Measurements from ENCODE around the gene CGB2. TPM values are rescaled to one million over a fixed set of nuclear protein-coding genes. Genes with fewer than 3 reads are reported as not detected.
"Not testable (repeated sequence)": the region's sequence is repeated elsewhere in the genome, so short reads cannot be mapped to it uniquely, and the experiment has no call there.

The CGB2 gene
- not detected for polyA plus RNA-seq (2013, experiment 1 of 4)
- not detected for polyA plus RNA-seq (2013, experiment 2 of 4)
- polyA plus RNA-seq (2013, experiment 3 of 4): not detected
- polyA plus RNA-seq (2013, experiment 4 of 4): not detected

DNA sequence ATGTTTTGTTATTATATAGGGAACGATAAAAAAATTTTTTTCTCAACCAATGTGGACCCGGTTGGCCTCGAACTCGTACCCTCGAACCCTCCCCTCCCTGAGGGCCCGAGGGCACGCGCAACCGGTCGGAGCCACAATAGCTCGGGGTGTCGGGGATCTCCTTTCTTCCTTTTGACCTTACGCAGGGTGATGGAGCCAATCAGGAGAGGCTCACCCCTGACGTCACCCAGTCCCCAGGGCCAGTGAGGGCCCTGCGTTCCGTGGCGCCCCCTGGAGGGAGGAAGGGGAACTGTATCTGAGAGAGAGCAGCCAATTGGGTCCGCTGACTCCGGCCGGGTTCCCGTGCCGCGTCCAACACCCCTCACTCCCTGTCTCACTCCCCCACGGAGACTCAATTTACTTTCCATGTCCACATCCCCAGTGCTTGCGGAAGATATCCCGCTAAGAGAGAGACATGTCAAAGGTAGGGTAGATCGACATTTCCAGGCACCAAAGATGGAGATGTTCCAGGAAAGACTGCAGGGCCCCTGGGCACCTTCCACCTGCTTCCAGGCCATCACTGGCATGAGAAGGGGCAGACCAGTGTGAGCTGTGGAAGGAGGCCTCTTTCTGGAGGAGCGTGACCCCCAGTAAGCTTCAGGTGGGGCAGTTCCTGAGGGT is at the start of gene CGB2:
TSS of gene CGB2 (plus strand) at position 249 of the 660 bp plus-strand sequence. CDS start at position 455, 206 bp downstream.
- not testable (repeated sequence) for H3K27ac ChIP-seq (ENCODE audit: insufficient read depth, low read depth, low read length, poor library complexity, severe bottlenecking); H3K4me3 ChIP-seq (ENCODE audit: insufficient read depth, low read depth, low read length); H3K36me3 ChIP-seq (ENCODE audit: control insufficient read depth, insufficient read depth, low read length); H3K4me1 ChIP-seq (ENCODE audit: control insufficient read depth, insufficient read depth, low read length); H3K9me3 ChIP-seq (ENCODE audit: control insufficient read depth, low read length); H3K27me3 ChIP-seq (ENCODE audit: control insufficient read depth, insufficient read depth, low read length, poor library complexity, severe bottlenecking)
- 77 to 78% methylated on average over 28 of the region's 28 CpGs for WGBS, 2 experiments

DNA sequence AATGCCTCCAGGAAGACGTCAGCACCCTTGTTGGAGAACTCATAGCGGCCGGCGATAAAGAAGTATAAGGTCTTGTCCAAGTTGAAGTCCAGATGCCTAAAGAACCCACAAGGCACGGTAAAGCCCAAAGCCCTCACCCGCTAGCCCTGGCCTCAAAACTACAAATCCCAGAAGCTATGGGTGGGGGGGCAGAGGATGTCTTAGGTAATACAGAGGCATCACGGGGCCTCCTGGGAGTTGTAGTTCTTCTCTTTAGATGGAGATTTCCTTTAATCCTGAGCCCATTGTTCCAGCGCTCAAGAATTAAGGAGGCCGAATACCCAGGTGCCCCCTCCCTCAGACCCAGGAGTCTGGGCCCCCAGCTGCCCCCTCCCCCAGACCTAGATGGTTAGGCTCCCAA is 49.4 kb upstream of the CGB2 start:
- H3K4me3 ChIP-seq (ENCODE audit: insufficient read depth, low read depth, low read length): no peak overlapping the region
- H3K36me3 ChIP-seq (ENCODE audit: control insufficient read depth, insufficient read depth, low read length): peaks cover 5% of the 10 kb centered on the region

DNA sequence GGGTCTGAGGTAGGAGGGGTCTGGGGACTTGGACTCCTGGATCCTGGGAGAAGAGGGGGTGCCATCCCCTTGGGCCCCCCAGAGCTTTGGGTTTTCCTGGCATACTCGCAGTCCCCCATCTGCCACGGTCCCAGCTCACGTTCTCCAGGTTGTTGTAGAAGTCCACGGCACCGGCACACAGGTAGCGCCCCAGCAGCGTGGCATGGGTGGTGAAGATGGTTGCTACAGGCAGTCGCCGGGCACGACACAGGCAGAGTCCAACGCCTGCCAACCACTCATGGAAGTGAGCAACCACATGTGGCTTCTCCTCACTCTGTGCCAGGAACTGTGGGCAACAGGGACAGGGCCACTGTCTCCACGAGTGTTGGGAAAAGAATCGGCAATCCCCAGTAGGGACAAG is 46.0 kb upstream of the CGB2 start:
- Histone ChIP-seq H3K27me3 (ENCODE audit: control insufficient read depth, insufficient read depth, low read length, poor library complexity, severe bottlenecking) (no peaks in the 10 kb centered on the region), H3K27ac (ENCODE audit: insufficient read depth, low read depth, low read length, poor library complexity, severe bottlenecking) (no peak overlapping the region), H3K4me3 (ENCODE audit: insufficient read depth, low read depth, low read length) (no peak overlapping the region), H3K36me3 (ENCODE audit: control insufficient read depth, insufficient read depth, low read length) (peaks cover 13% of the 10 kb centered on the region), H3K9me3 (ENCODE audit: control insufficient read depth, low read length) (no peaks in the 10 kb centered on the region), H3K4me1 (ENCODE audit: control insufficient read depth, insufficient read depth, low read length) (no peaks in the 10 kb centered on the region)
- WGBS, 2 experiments: 95 to 97% methylated on average over 13 of the region's 13 CpGs

More for the DNA sequence above, 49.4 kb upstream of the CGB2 start:
- H3K27me3 ChIP-seq (ENCODE audit: control insufficient read depth, insufficient read depth, low read length, poor library complexity, severe bottlenecking): no peaks in the 10 kb centered on the region
- no peak overlapping the region for H3K27ac ChIP-seq (ENCODE audit: insufficient read depth, low read depth, low read length, poor library complexity, severe bottlenecking)
- no peaks in the 10 kb centered on the region for H3K9me3 ChIP-seq (ENCODE audit: control insufficient read depth, low read length)
- 96% methylated on average over 9 of the region's 9 CpGs for WGBS, 2 experiments
- H3K4me1 ChIP-seq (ENCODE audit: control insufficient read depth, insufficient read depth, low read length): no peaks in the 10 kb centered on the region

DNA sequence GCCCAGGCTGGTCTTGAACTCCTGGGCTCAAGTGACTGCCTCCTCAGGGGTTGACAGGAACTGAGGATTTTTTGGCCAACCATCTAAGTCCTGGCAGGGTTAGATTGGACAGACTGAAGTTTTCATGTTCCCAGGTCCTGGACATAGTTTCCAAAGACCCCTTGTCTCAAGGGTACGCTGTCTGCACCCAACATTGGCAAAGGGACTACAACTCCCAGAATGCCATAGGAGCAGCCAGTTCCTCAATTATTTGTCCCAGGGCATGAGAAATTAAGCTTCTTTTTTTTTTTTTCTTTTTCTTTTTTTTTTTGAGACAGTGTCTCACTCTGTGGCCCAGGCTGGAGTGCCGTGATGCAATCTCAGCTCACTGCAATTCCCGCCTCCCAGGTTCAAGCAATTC is 45.5 kb upstream of the CGB2 start:
- H3K27ac ChIP-seq (ENCODE audit: insufficient read depth, low read depth, low read length, poor library complexity, severe bottlenecking): no peak overlapping the region
- H3K4me3 ChIP-seq (ENCODE audit: insufficient read depth, low read depth, low read length): no peak overlapping the region
- 95 to 96% methylated on average over 3 of the region's 3 CpGs for WGBS, 2 experiments
- H3K4me1 ChIP-seq (ENCODE audit: control insufficient read depth, insufficient read depth, low read length): peaks cover 1% of the 10 kb centered on the region
- peaks cover 13% of the 10 kb centered on the region for H3K36me3 ChIP-seq (ENCODE audit: control insufficient read depth, insufficient read depth, low read length)
- no peaks in the 10 kb centered on the region for H3K9me3 ChIP-seq (ENCODE audit: control insufficient read depth, low read length)
- no peaks in the 10 kb centered on the region for H3K27me3 ChIP-seq (ENCODE audit: control insufficient read depth, insufficient read depth, low read length, poor library complexity, severe bottlenecking)

DNA sequence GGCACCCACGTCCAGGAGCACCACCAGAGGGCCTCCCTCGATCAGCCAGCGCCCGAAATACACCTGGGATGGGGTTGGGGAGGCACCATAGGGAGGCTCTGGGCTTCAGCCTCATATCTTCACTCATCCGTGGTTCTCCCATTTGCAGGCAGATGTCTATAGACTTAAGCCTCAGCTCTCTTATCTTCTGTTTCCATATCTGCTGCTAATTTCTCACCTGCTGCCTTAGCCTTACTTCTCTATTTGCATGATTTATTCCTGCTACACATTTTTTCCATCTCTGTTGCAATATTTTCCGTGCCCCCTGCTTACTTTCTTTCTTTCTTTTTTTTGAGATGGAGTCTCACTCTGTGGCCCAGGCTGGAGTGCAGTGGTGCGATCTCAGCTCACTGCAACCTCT is 44.4 kb upstream of the CGB2 start:
- H3K4me1 ChIP-seq (ENCODE audit: control insufficient read depth, insufficient read depth, low read length): peaks cover 11% of the 10 kb centered on the region
- H3K27me3 ChIP-seq (ENCODE audit: control insufficient read depth, insufficient read depth, low read length, poor library complexity, severe bottlenecking): no peaks in the 10 kb centered on the region
- no peak overlapping the region for H3K4me3 ChIP-seq (ENCODE audit: insufficient read depth, low read depth, low read length)
- 89 to 95% methylated on average over 7 of the region's 7 CpGs for WGBS, 2 experiments
- H3K27ac ChIP-seq (ENCODE audit: insufficient read depth, low read depth, low read length, poor library complexity, severe bottlenecking): no peak overlapping the region
- no peaks in the 10 kb centered on the region for H3K9me3 ChIP-seq (ENCODE audit: control insufficient read depth, low read length)
- H3K36me3 ChIP-seq (ENCODE audit: control insufficient read depth, insufficient read depth, low read length): peaks cover 13% of the 10 kb centered on the region

DNA sequence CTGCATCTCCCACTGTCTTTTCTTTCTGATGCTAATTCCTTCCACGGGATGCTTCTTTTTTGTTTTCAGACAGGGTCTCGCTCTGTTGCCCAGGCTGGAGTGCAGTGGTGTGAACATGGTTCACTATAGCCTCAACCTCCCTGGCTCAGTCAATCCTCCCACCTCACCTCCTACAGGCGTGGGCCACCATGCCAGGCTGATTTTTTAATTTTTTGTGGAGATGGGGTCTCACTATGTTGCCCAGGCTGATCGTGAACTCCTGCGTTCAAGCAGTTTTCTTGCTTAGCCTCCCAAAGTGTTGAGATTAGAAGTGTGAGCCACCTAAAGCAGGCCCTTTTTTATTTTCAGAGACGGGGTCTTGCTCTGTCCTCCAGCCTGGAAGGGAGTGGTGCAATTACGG is 43.4 kb upstream of the CGB2 start:
- peaks cover 11% of the 10 kb centered on the region for H3K4me1 ChIP-seq (ENCODE audit: control insufficient read depth, insufficient read depth, low read length)
- H3K9me3 ChIP-seq (ENCODE audit: control insufficient read depth, low read length): no peaks in the 10 kb centered on the region
- no peak overlapping the region for H3K4me3 ChIP-seq (ENCODE audit: insufficient read depth, low read depth, low read length)
- no peaks in the 10 kb centered on the region for H3K27me3 ChIP-seq (ENCODE audit: control insufficient read depth, insufficient read depth, low read length, poor library complexity, severe bottlenecking)
- H3K36me3 ChIP-seq (ENCODE audit: control insufficient read depth, insufficient read depth, low read length): peaks cover 8% of the 10 kb centered on the region
- 93% methylated on average over 7 of the region's 7 CpGs for WGBS, 2 experiments
- no peak overlapping the region for H3K27ac ChIP-seq (ENCODE audit: insufficient read depth, low read depth, low read length, poor library complexity, severe bottlenecking)

DNA sequence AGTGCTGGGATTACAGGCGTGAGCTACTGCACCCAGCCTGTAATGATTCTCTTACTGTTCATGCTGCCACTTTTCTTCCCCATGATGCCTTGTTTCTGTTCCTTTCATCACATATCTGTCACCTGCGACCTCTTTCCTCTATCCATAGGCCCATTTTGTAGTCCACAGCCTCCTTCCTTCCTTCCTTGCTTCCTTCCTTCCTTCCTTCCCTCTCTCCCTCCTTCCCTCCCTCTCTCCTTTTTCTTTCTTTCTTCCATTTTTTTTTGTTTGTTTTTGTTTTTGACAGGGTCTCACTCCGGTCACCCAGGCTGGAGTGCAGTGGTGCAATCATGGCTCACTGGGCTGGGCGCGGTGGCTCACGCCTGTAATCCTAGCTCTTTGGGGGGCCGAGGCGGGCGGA is 42.8 kb upstream of the CGB2 start:
- peaks cover 8% of the 10 kb centered on the region for H3K36me3 ChIP-seq (ENCODE audit: control insufficient read depth, insufficient read depth, low read length)
- no peak overlapping the region for H3K4me3 ChIP-seq (ENCODE audit: insufficient read depth, low read depth, low read length)
- no peaks in the 10 kb centered on the region for H3K27me3 ChIP-seq (ENCODE audit: control insufficient read depth, insufficient read depth, low read length, poor library complexity, severe bottlenecking)
- WGBS, 2 experiments: 89 to 92% methylated on average over 9 of the region's 9 CpGs
- no peaks in the 10 kb centered on the region for H3K9me3 ChIP-seq (ENCODE audit: control insufficient read depth, low read length)
- H3K4me1 ChIP-seq (ENCODE audit: control insufficient read depth, insufficient read depth, low read length): peaks cover 11% of the 10 kb centered on the region
- no peak overlapping the region for H3K27ac ChIP-seq (ENCODE audit: insufficient read depth, low read depth, low read length, poor library complexity, severe bottlenecking)

- WGBS, 2 experiments: 89 to 91% methylated on average over 17 of the region's 17 CpGs
- Histone ChIP-seq H3K4me3 (ENCODE audit: insufficient read depth, low read depth, low read length) (no peak overlapping the region), H3K4me1 (ENCODE audit: control insufficient read depth, insufficient read depth, low read length) (peaks cover 17% of the 10 kb centered on the region), H3K36me3 (ENCODE audit: control insufficient read depth, insufficient read depth, low read length) (peaks cover 8% of the 10 kb centered on the region), H3K9me3 (ENCODE audit: control insufficient read depth, low read length) (no peaks in the 10 kb centered on the region), H3K27me3 (ENCODE audit: control insufficient read depth, insufficient read depth, low read length, poor library complexity, severe bottlenecking) (no peaks in the 10 kb centered on the region), H3K27ac (ENCODE audit: insufficient read depth, low read depth, low read length, poor library complexity, severe bottlenecking) (no peak overlapping the region)
Observed at GRCh38 chr19:48989701-48990291, 41.9 kb upstream of the CGB2 start.

DNA sequence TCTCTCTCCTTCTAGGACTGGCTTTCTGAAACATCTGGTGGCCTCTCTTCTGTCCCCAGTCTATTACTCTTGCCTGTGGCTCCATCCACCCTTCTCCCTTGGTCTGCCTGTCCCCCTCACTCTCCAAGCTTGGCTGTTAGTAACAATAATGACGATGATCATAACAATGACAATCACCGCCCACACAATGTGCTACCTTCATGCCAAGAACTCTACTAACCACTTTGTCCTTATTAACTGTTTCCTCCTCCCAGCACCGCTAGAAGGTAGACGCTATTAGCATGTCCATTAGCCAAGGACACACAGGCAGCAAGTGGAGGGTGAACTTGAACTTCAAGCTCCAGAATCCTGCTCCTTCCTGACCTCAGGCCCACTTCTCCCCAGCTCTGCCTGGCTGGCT is 41.3 kb upstream of the CGB2 start:
- Histone ChIP-seq H3K9me3 (ENCODE audit: control insufficient read depth, low read length) (no peaks in the 10 kb centered on the region), H3K4me3 (ENCODE audit: insufficient read depth, low read depth, low read length) (no peak overlapping the region), H3K36me3 (ENCODE audit: control insufficient read depth, insufficient read depth, low read length) (peaks cover 8% of the 10 kb centered on the region), H3K4me1 (ENCODE audit: control insufficient read depth, insufficient read depth, low read length) (peaks cover 17% of the 10 kb centered on the region), H3K27me3 (ENCODE audit: control insufficient read depth, insufficient read depth, low read length, poor library complexity, severe bottlenecking) (no peaks in the 10 kb centered on the region), H3K27ac (ENCODE audit: insufficient read depth, low read depth, low read length, poor library complexity, severe bottlenecking) (no peak overlapping the region)
- WGBS, 2 experiments: 85 to 90% methylated on average over 4 of the region's 4 CpGs

GRCh38 chr19:48991011-48991609 is 40.6 kb upstream of the CGB2 start:
- 94% methylated on average over 22 of the region's 22 CpGs for WGBS, 2 experiments
- no peaks in the 10 kb centered on the region for H3K27me3 ChIP-seq (ENCODE audit: control insufficient read depth, insufficient read depth, low read length, poor library complexity, severe bottlenecking)
- no peak overlapping the region for H3K27ac ChIP-seq (ENCODE audit: insufficient read depth, low read depth, low read length, poor library complexity, severe bottlenecking)
- H3K36me3 ChIP-seq (ENCODE audit: control insufficient read depth, insufficient read depth, low read length): peaks cover 8% of the 10 kb centered on the region
- H3K9me3 ChIP-seq (ENCODE audit: control insufficient read depth, low read length): no peaks in the 10 kb centered on the region
- peaks cover 17% of the 10 kb centered on the region for H3K4me1 ChIP-seq (ENCODE audit: control insufficient read depth, insufficient read depth, low read length)
- no peak overlapping the region for H3K4me3 ChIP-seq (ENCODE audit: insufficient read depth, low read depth, low read length)

All from ectodermal cell (in vitro differentiated cells).